ENCODE data around the gene TMCC3. TPM values are rescaled to one million over a fixed set of nuclear protein-coding genes. Genes with fewer than 3 reads are reported as not detected.

TMCC3 gene
- total RNA-seq, 1 experiment from 2014 or later: 4.0 TPM

DNA sequence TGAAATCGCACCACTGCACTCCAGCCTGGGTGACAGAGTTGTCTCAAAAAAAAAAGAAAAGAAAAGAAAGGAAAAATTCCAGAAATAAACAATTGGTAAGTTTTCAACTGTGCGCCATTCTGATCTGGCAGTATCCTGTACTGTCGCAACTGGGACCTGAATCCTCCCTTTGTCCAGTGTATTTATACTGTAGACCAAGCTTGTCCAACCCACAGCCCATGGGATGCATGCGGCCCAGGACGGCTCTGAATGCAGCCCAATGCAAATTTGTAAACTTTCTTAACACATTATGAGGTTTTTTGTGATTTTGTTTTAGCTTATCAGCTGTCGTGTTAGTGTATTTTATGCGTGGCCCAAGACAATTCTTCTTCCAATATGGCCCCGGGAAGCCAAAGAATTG is 84.7 kb downstream of the TMCC3 start:
- no peaks in the 10 kb centered on the region for H3K27me3 Mint-ChIP-seq (ENCODE audit: unreplicated experiment)
- peaks cover 53% of the 10 kb centered on the region for H3K4me1 Mint-ChIP-seq (ENCODE audit: low read depth, unreplicated experiment)
- no peaks in the 10 kb centered on the region for H3K9me3 Mint-ChIP-seq (ENCODE audit: low read depth, unreplicated experiment)
- H3K36me3 Mint-ChIP-seq (ENCODE audit: insufficient read depth, unreplicated experiment): no peaks in the 10 kb centered on the region
- no peak overlapping the region for H3K4me3 Mint-ChIP-seq (ENCODE audit: low read depth, unreplicated experiment)
- no peak overlapping the region for H3K27ac Mint-ChIP-seq (ENCODE audit: unreplicated experiment)
- no TSS peak for BruUV-seq (replicated peaks)
- intact Hi-C loops (cut with micrococcal nuclease; ENCODE audit: unreplicated experiment): no loop called here
- CTCF ChIA-PET: no interaction called here
- TF ChIP-seq, protein P1, sequence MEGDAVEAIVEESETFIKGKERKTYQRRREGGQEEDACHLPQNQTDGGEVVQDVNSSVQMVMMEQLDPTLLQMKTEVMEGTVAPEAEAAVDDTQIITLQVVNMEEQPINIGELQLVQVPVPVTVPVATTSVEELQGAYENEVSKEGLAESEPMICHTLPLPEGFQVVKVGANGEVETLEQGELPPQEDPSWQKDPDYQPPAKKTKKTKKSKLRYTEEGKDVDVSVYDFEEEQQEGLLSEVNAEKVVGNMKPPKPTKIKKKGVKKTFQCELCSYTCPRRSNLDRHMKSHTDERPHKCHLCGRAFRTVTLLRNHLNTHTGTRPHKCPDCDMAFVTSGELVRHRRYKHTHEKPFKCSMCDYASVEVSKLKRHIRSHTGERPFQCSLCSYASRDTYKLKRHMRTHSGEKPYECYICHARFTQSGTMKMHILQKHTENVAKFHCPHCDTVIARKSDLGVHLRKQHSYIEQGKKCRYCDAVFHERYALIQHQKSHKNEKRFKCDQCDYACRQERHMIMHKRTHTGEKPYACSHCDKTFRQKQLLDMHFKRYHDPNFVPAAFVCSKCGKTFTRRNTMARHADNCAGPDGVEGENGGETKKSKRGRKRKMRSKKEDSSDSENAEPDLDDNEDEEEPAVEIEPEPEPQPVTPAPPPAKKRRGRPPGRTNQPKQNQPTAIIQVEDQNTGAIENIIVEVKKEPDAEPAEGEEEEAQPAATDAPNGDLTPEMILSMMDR (IDR thresholded peaks at IDR 0.05; ENCODE audit: unreplicated experiment): no peak
- no peak for DNase-seq

DNA sequence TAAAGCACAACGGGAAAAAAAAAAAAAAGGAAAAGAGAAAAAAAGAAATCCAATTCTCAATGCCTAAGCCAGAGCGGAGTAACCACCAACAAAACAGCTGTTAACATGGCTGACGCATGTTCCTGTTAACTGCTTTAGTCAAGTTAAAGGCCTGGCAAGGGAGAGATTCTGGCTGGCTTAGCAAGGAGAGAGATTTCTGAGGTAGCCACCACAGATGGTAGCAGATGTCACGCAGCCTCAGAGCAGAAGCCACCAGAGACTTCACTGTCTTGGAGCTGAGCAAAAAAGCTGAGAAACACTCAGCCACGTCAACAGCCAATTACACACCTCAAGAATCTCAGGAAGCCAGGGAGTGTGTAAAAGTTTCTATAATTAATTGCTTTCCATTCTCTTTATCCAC is 87.1 kb downstream of the TMCC3 start:
- H3K27ac Mint-ChIP-seq (ENCODE audit: unreplicated experiment): no peak overlapping the region
- CTCF ChIA-PET: no interaction called here
- BruUV-seq (replicated peaks): no TSS peak
- DNase-seq: no peak
- TF ChIP-seq, protein P1 (IDR thresholded peaks at IDR 0.05; ENCODE audit: unreplicated experiment): no peak
- H3K4me1 Mint-ChIP-seq (ENCODE audit: low read depth, unreplicated experiment): peaks cover 57% of the 10 kb centered on the region
- no peak overlapping the region for H3K4me3 Mint-ChIP-seq (ENCODE audit: low read depth, unreplicated experiment)
- intact Hi-C loops (cut with micrococcal nuclease; ENCODE audit: unreplicated experiment): no loop called here
- H3K27me3 Mint-ChIP-seq (ENCODE audit: unreplicated experiment): no peaks in the 10 kb centered on the region
- no peaks in the 10 kb centered on the region for H3K36me3 Mint-ChIP-seq (ENCODE audit: insufficient read depth, unreplicated experiment)
- no peaks in the 10 kb centered on the region for H3K9me3 Mint-ChIP-seq (ENCODE audit: low read depth, unreplicated experiment)

DNA sequence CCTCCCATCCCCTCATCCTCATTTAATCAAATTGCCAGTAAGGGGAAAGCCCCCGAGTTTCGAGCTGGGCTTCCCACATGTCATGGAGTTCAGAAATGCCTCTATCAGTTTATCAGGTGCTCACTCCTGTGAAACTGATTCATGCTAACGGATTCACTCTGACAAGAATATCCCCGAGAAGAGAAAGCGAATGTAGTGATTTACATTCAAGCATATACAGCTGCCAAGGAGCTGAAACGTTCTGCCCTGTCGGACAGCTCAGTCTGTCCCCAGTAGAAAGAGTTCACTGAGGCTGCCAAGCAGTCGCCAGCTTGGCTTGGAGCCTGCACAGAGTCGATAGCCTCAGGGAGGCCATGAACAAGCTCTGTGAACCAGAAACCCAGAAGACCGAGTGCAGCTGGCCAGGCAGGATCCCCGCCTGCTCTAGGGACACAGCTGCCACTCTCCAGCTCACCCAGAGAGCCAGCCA is 88.4 kb downstream of the TMCC3 start:
- no TSS peak for BruUV-seq (replicated peaks)
- Mint-ChIP-seq H3K4me3 (ENCODE audit: low read depth, unreplicated experiment) (no peak overlapping the region), H3K9me3 (ENCODE audit: low read depth, unreplicated experiment) (no peaks in the 10 kb centered on the region), H3K4me1 (ENCODE audit: low read depth, unreplicated experiment) (peaks cover 57% of the 10 kb centered on the region), H3K27me3 (ENCODE audit: unreplicated experiment) (no peaks in the 10 kb centered on the region), H3K36me3 (ENCODE audit: insufficient read depth, unreplicated experiment) (no peaks in the 10 kb centered on the region), H3K27ac (ENCODE audit: unreplicated experiment) (no peak overlapping the region)
- CTCF ChIA-PET: interaction anchor here (0.6 to 0.7 kb wide), 2 partner anchors 8 to 15 kb away, joined by 4 read pairs; no protein-coding TSS in a partner anchor
- peak; percentile 32 for DNase-seq
- intact Hi-C loops (cut with micrococcal nuclease; ENCODE audit: unreplicated experiment): no loop called here
- TF ChIP-seq, protein P1 (IDR thresholded peaks at IDR 0.05; ENCODE audit: unreplicated experiment): no peak

DNA sequence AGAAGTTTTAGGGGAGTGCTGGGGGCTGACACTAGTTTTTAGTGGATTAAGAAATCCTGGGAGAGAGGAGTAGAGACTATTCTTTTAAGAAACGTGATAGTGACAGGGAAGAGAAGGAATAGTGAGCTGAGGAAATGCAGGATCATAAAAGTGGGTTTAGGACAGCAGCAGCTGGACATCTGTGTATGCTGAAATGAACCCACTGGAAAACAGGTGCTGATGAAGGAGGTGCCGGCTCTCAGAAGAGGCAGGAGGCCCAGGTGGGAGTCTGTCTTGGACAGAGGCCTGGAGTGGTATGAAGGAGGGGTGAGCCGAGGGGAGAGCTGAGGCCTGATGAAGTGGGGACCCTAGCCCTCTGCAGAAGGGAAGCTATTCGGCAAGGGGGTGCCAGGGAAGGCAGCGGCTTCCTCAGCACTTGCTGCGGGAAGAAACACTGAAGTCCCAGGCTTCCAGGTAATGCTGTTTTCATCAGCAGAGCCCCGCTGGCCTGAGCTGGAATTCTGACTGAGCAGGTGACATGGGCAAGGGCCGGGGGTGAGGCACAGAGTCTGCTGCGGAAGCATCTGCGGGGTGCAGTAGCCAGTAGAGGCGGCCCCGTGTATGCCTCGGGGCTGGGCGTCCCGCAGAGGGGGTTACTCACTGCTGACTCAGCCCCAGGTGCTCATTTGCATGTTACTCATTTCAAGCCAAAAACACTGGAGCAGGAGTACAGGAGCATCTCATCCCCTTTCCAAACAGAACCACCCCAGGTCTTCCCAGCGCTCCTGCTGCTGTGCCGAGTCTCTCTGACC is 89.7 kb downstream of the TMCC3 start:
- intact Hi-C loops (cut with micrococcal nuclease; ENCODE audit: unreplicated experiment): no loop called here
- Mint-ChIP-seq H3K4me3 (ENCODE audit: low read depth, unreplicated experiment) (peak overlapping the region; percentile 16), H3K27me3 (ENCODE audit: unreplicated experiment) (no peaks in the 10 kb centered on the region), H3K9me3 (ENCODE audit: low read depth, unreplicated experiment) (peaks cover 4% of the 10 kb centered on the region), H3K4me1 (ENCODE audit: low read depth, unreplicated experiment) (peaks cover 57% of the 10 kb centered on the region), H3K27ac (ENCODE audit: unreplicated experiment) (peak overlapping the region; percentile 17), H3K36me3 (ENCODE audit: insufficient read depth, unreplicated experiment) (no peaks in the 10 kb centered on the region)
- no TSS peak for BruUV-seq (replicated peaks)
- DNase-seq: peak; percentile 77
- TF ChIP-seq, protein P1 (IDR thresholded peaks at IDR 0.05; ENCODE audit: unreplicated experiment): no peak
- CTCF ChIA-PET: interaction anchor here (0.6 kb wide), 2 partner anchors 164 to 466 kb away, joined by 3 to 5 read pairs; no protein-coding TSS in a partner anchor
